Adrenal gland (tissue), 12 donors: ENCODE measurements around the gene GALNT6. TPM values are rescaled to one million over a fixed set of nuclear protein-coding genes. Genes with fewer than 3 reads are reported as not detected.

ENCODE experiments used
- DNase-seq, 7 donors: peaks; one replicate each; pipeline ENCODE4 v3.0.0-alpha.2; 2019 to 2020
- H3K27ac ChIP-seq, 5 donors: fragments of 200-600 bp; sonication (generic) in 4 of 5; 1 replicate in 3 of 5; 2 replicates in 2 of 5; pipeline versions ENCODE4 v1.5.1 to v1.8.0; 2016 to 2020; ENCODE audit warnings: mild to moderate bottlenecking in 1 of 5
- H3K27me3 ChIP-seq: fragments of 200-600 bp; 2 replicates; pipeline ENCODE4 v1.8.0; 2021
- H3K36me3 ChIP-seq, 2 donors: fragments of 200-600 bp; replicated peaks in 1 of 2; 1 replicate in 1 of 2; 2 replicates in 1 of 2; pipeline versions ENCODE4 v1.5.1 to v1.8.0; 2018 to 2022
- H3K4me1 ChIP-seq, 2 donors: fragments of 200-600 bp; replicated peaks in 1 of 2; 1 replicate in 1 of 2; 2 replicates in 1 of 2; pipeline versions ENCODE4 v1.5.1 to v1.8.0; 2018 to 2021
- H3K4me3 ChIP-seq, 4 donors: fragments of 200-600 bp; sonication (generic) in 3 of 4; one replicate each; pipeline ENCODE4 v1.5.1; 2016 to 2018
- H3K9me3 ChIP-seq, 3 donors: fragments of 200-600 bp; sonication (generic) in 1 of 3; replicated peaks in 1 of 3; 1 replicate in 2 of 3; 2 replicates in 1 of 3; pipeline versions ENCODE4 v1.5.1 to v1.8.0; 2016 to 2021
- CTCF ChIP-seq, 6 experiments: fragments of 450-650 bp in 4 of 6; fragments of 200-600 bp in 2 of 6; sonication (generic) in 1 of 6; IDR thresholded peaks; 1 replicate in 5 of 6; 2 replicates in 1 of 6; pipeline versions ENCODE4 v1.5.1 to v1.8.0; 2016 to 2021; ENCODE audit warnings: antibody characterized with exemption in 6 of 6, mild to moderate bottlenecking in 2 of 6, moderate library complexity in 1 of 6
- POLR2A ChIP-seq, 2 donors: fragments of 450-650 bp; IDR thresholded peaks; one replicate each; pipeline ENCODE4 v1.6.1; 2017; ENCODE audit warnings: antibody characterized with exemption in 2 of 2, mild to moderate bottlenecking in 2 of 2, moderate library complexity in 1 of 2
- WGBS, 4 donors: extraction: QIAGEN DNeasy Blood & Tissue Kit in 2 of 4; methylation state at CpG; one replicate each; pipeline versions ENCODE4 v1.1.5 to v1.1.7; 2013 to 2017; 5-methylcytosine and 5-hydroxymethylcytosine counted together
- intact Hi-C, 2 donors: fragments of 100-400 bp; cut with DNase I; formaldehyde crosslinking; loops; one replicate each; pipeline versions ENCODE4 v1.14.1 to v1.15.0; 2022 to 2023
- polyA plus RNA-seq, 3 donors: library from polyadenylated mRNA; stranded (reverse); fragments of 200-250 nt in 2 of 3; fragments of 350-450 nt in 1 of 3; fragmentation: Illumina TruSeq in 1 of 3; extraction: RNeasy Lipid Tissue Mini Kit (QIAGEN cat#74804) in 1 of 3; gene quantifications; one replicate each; pipeline ENCODE4 v1.2.3, GENCODE V29; 2013 to 2014
- total RNA-seq, 9 donors: library from RNA; depleted of rRNA in 4 of 9; stranded (reverse); fragments of >200 nt in 4 of 9; fragments of 120-200 nt in 1 of 9; fragmentation: NEBNext Ultra II Directional in 1 of 9; extraction: Animal tissue kit (Norgen Biotek cat#: 25700) in 1 of 9; gene quantifications; one replicate each; pipeline versions ENCODE4 v1.1.0 to v1.2.4, GENCODE V29; 2013 to 2023
- donor health status: healthy with polysubstance abuse.
- donor health status: Bipolar disorder and iron deficiency.
- donor health status: DM: yes; HTN: yes; CAD: no.
- donor health status: DM: no; HTN: no; CAD: no.
- donor health status: DM: no; HTN: no; CAD: no.
- donor health status: DM: yes; HTN: yes; CAD: no.

The GALNT6 gene
- total and polyA plus RNA-seq, 12 donors, result 0.66 to 11.0 (median 5.1) TPM

DNA sequence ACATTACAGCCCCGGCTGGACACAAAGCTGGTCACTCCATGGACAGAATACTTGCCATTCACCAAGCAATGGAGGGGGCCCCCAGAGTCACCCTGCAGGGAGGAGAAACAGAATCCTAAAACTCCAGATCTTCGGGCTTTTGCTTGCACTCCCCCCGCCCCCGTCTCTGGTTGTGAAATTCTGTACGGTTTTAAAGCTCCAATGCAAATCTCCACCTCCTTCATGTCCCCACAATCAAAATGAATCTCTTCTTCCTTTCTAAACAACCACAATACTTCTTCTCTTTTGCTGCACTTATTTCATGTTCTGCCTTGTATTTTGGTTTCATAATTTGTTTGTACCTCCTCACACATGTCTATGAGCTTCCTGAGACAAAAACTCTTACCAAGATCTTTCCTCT lies 61.5 kb downstream of the GALNT6 start:
- no peaks in the 10 kb centered on the region for H3K27me3 ChIP-seq
- 79 to 86% (median 81%) methylated on average over 5 of the region's 5 CpGs for WGBS, 4 donors
- no peak for TF ChIP-seq CTCF (IDR thresholded peaks at IDR 0.05)
- no peak for TF ChIP-seq POLR2A (IDR thresholded peaks at IDR 0.05)
- no peak for DNase-seq
- H3K4me3 ChIP-seq, result no peak overlapping the region
- intact Hi-C loops, result no loop called here
- no peaks in the 10 kb centered on the region for H3K9me3 ChIP-seq
- H3K4me1 ChIP-seq, result peaks cover 0 to 9% of the 10 kb centered on the region in 2 donors
- no peaks in the 10 kb centered on the region for H3K36me3 ChIP-seq
- no peak overlapping the region for H3K27ac ChIP-seq

DNA sequence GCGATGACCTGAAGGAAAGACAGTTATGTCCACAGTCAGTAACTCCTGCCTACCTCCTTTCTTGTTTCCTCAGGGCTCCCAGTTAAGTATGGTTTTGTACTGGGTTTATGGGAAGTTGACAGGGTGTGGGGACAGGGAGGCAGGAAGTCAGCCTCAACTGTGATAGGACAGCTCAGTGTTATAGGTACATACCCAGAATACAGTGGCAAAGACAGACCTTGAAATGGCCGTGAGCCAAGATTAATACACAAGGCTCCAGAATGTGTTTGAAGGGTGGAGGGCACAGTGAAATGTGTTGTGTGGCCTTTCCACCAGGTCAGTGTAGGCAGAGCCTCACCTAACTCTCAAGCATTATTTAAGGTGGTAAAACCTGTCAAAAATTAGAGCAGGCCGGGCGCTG lies 62.6 kb downstream of the GALNT6 start:
- no peak for DNase-seq
- H3K9me3 ChIP-seq, result no peaks in the 10 kb centered on the region
- peaks cover 0 to 9% of the 10 kb centered on the region in 2 donors for H3K4me1 ChIP-seq
- no peak overlapping the region for H3K4me3 ChIP-seq
- intact Hi-C loops, result no loop called here
- H3K36me3 ChIP-seq, result no peaks in the 10 kb centered on the region
- no peak overlapping the region for H3K27ac ChIP-seq
- WGBS, 4 donors, result 83 to 87% (median 86%) methylated on average over 4 of the region's 4 CpGs
- H3K27me3 ChIP-seq, result no peaks in the 10 kb centered on the region
- TF ChIP-seq CTCF (IDR thresholded peaks at IDR 0.05), result no peak
- TF ChIP-seq POLR2A (IDR thresholded peaks at IDR 0.05), result no peak

DNA sequence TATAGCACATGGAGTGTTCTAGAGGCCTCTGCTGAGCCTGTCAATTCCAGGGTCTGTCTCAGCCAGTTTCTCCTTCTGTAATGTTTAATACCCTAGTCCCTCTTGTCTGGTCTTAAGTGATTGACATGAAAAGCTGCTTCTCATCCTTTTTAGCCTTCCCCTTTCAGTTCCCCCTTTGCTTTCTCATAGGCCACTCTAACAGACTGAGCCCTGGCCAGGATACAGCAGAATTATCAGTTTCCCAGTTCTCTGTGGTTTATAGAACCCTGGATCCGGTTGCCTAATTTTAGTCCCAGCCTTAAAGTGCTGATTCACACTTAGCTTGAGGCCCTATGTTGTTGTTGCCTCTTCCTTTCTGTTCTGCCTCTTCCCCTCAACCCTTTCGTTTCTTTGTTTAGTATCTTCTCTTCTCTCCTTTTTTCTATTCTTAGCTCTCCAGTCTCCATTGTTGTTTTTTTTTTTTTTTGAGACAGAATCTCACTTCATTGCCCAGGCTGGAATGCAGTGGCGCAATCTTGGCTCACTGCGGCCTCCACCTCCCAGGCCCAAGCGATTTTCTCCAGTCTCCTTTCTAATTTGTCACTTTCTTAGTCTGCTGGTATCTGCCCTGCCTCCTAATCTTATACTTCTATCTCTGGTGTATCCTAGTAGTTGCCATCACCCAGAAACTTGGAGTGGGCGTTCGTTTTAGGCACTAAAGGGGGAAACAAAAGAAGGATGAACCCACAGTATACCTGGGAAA lies 64.3 kb downstream of the GALNT6 start:
- peaks cover 0 to 9% of the 10 kb centered on the region in 2 donors for H3K4me1 ChIP-seq
- H3K9me3 ChIP-seq, result no peaks in the 10 kb centered on the region
- H3K27me3 ChIP-seq, result no peaks in the 10 kb centered on the region
- H3K4me3 ChIP-seq, result no peak overlapping the region
- intact Hi-C loops, result no loop called here
- H3K36me3 ChIP-seq, result no peaks in the 10 kb centered on the region
- 57 to 67% (median 64%) methylated on average over 7 of the region's 7 CpGs for WGBS, 4 donors
- peak overlapping the region in 2 of 5 donors; percentile 45 for H3K27ac ChIP-seq
- TF ChIP-seq POLR2A (IDR thresholded peaks at IDR 0.05) (no peak), CTCF (IDR thresholded peaks at IDR 0.05) (no peak)
- peak in 4 of 7 donors; percentile 28 to 47 (median 38) for DNase-seq

GRCh38 chr12:51324953-51325352 lies 66.3 kb downstream of the GALNT6 start:
- WGBS, 4 donors, result 83 to 90% (median 87%) methylated on average over 4 of the region's 4 CpGs
- no peak for DNase-seq
- intact Hi-C loops, result no loop called here
- TF ChIP-seq POLR2A (IDR thresholded peaks at IDR 0.05) (no peak), CTCF (IDR thresholded peaks at IDR 0.05) (no peak)
- Histone ChIP-seq H3K9me3 (no peaks in the 10 kb centered on the region), H3K4me3 (no peak overlapping the region), H3K27ac (no peak overlapping the region), H3K27me3 (no peaks in the 10 kb centered on the region), H3K4me1 (peaks cover 0 to 9% of the 10 kb centered on the region in 2 donors), H3K36me3 (no peaks in the 10 kb centered on the region)
